HG03060 (cell line): ENCODE measurements around the gene NKD2.

ENCODE experiments used
- ATAC-seq: cut with Tn5 transposase; IDR thresholded peaks from one replicate; pipeline ENCODE4 v1.9.1; 2021; ENCODE audit warnings: low read depth, moderate number of reproducible peaks; ENCODE audit not compliant: unreplicated experiment

Gene NKD2

DNA sequence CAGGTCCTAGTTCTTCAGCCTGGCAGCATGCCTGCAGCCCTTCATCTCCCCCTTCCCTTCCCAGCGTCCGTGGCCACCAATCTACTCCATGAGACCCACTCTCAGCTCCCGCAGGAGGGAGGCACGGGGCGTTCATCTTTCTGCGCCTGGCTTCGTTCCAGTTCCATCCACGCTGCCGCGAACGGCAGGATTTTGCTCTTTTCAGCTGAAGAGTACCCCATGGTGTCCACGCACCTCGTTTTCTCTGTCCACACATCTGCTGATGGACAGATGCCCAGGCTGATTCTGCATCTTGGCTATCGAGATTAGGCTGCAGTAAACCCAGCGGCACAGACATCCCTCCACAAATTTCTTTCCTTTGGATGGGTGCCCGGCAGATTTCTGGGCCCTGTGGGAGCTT is 30.5 kb upstream of the NKD2 start:
- no peak for ATAC-seq

GRCh38 chr5:978693-979092 is 29.9 kb upstream of the NKD2 start:
- no peak for ATAC-seq

DNA sequence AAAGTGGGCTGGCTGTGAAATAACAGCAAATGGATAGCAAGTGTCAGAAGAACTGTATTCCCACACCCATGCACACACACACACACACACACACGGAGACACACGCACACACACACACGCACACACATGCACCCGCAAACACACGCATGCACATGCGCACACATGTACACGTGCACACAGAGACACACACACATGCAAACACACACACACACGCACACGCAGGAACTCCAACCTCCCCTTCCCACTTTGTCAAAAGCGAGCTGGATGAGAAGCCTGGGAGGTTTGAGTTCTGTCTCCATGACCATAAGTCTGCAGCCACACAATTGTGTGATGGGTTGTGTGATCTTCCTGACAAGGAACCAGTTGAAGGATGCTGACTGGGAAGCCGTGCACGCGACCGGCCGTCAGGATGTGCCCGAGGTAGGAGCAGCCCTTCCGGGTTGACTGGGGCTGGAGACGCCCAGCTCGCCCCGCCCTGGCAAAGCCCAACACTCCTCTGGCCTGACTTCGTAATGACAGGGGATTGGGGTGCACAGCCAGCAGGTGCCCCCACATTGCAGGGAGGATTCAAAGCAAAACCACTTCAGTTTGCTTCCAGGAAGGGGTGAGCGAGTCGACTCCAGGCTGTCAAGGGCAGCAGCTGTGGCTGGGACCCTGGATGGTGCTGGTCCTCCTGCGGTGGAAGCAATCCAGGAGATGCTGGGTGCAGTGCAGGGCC is 29.3 kb upstream of the NKD2 start:
- no peak for ATAC-seq

GRCh38 chr5:980001-980588 is 28.5 kb upstream of the NKD2 start:
- no peak for ATAC-seq

DNA sequence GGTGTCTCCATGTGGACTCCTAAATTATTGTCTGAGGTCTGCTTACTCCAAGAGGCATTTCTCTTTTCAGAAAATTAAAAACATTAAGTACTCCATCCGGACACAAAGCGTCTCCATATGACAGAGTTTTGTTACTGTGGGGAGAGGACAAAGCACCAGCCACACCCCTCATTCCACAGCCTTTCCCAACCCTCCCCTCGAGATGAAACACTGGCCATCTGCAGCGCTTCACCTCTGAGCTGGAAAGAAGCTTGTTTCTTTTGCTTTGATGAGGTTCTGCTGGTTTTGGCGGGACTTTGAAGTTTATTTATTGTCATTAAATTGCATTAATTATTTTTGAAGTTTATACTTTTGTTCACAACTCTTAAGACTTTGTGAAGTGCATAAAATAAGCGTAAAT is 27.6 kb upstream of the NKD2 start:
- no peak for ATAC-seq

DNA sequence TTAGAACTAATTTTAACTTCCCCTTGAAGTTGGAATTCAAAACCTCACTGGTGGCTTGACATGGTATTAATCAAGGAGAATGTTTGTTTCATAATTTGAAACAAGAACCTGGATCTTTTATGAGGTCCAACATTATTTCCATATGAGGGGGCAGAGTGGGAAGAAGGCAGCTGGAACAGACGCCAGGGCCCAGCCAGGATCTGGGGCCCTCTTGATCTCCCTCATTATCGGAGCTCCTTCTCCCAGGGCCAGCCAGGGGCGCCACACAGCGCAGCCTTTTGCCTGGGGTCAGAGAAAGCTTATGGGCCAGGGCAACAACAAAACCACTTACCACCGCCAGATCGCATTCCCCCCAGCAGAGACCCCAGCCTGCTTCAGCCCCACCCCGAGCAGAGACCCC is 27.1 kb upstream of the NKD2 start:
- ATAC-seq: no peak

DNA sequence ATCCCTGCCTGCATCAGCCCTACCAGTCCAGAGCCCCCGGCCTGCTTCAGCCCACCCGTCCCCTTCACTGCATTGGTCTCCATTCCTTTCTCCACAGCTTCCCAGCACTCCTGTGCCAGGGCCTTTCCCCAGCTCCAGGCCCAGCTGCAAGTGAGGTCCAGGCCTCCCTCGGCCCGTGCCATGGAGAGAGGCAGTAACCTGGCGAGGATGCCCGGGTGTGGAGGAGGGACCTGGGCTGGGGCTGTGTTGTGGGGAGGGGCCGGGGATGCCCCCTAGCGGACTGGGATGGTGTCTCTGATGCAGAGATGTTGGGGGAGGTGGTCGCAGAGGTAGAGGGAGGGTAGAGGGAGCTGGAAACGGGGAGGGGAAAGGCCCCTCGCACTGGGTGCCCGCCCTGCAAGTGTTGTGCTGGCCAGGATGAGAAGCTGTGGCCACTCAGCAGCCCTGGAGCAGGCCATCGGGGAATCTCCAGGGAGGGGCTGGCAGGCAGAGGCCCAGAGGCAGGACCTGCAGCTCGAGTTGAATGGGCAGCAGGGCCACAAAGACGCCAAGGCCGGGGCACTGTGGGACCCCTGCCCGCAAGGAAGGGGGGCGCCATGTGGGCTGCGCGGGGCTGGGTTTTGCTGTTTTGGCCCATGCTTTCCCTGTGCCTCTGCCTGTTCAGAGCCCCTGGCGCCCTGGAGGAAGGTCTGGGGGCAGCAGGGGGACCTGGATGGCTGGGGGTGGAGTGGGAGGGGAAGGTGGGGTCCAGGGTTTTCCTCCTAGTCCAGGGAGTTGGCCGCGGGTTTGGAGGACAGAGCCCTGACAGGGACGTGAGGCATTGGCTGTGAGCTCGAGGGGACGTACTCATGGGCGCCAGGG is 26.0 kb upstream of the NKD2 start:
- ATAC-seq: no peak

- ATAC-seq: no peak
These were observed 25.4 kb upstream of the NKD2 start for GRCh38 chr5:983238-983524.

- ATAC-seq: no peak
These were observed 25.0 kb upstream of the NKD2 start for GRCh38 chr5:983568-983967.

GRCh38 chr5:984774-985173 is 23.8 kb upstream of the NKD2 start:
- ATAC-seq: no peak

DNA sequence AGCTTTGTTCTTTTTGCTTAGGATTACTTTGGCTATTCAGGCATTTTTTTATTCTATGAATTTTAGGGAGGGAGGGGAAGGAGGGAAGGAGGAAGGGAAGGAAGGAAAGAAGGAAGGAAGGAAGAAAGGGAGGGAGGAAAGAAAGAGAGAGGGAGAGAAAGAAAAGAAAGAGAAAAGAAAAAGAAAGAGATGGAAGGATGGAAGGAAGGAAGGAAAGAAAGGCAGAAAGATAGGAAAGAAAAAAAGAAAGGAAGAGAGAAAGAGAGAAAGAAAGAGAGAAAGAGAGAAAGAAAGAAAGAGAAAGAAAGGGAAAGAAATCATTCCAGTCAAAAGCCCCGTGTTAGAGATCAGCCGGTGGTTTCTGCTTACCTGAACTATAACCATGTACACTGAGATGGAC is 20.8 kb upstream of the NKD2 start:
- no peak for ATAC-seq

GRCh38 chr5:988322-988721 is 20.3 kb upstream of the NKD2 start:
- ATAC-seq: no peak

- ATAC-seq: no peak
These were observed 18.6 kb upstream of the NKD2 start for GRCh38 chr5:989961-990530.

DNA sequence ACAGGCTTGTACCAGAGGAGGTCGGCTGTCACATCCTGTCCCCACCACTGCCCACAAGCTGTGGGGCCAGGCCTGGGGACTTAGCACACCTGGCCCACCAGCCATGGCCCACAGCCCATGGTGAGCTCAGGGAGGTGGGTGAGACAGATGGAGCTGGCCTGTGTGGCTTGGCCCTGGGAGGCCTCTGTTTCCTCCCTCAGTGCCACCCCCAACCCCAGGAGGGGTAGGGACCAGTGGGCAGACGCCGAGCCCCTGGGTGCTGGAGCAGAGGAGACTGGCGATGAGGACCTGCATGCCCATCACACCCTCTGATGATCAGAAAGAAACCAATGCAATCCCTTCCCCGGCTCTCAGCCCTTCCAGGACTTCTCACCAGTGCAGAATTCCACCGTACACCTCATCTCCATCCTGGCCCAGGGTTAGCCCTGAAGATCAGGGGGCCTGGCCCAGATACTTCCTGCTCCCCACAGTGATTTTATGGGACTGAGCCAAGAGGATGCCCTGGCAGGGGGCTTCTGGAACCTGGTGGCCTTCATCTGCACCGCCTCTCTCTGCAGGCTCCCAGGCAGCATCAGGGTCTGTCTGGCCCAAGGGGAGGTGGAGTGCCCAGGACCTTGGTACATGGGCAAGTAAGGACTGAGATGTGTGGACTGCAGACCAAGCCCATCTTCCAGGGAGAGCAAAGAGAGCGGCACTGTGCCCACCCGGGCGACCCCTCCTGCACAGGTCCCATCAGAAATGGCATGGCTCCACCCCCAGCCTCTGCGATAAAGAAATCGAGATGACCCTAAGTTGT is 16.9 kb upstream of the NKD2 start:
- no peak for ATAC-seq

GRCh38 chr5:994272-994607 is 14.4 kb upstream of the NKD2 start:
- no peak for ATAC-seq

DNA sequence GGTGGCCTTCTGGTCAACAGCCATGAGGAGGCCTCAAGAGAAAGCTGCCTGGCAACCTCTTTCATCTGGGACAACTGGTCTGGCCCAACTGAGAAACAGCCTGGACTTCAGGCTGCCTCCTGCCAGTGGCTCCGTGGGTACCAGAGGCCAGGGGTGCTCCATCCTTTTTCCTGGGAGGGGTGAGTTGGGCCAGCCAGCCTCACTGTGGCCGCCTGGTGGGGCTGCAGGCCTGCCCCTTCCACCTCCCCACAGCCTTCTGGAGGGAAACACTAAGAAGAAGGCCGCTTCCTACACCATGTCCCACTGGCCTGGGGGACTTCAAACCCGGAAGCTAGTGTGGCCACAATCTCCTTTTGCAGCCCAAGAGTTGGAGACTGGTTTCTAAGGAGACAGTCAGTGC is 13.8 kb upstream of the NKD2 start:
- no peak for ATAC-seq

DNA sequence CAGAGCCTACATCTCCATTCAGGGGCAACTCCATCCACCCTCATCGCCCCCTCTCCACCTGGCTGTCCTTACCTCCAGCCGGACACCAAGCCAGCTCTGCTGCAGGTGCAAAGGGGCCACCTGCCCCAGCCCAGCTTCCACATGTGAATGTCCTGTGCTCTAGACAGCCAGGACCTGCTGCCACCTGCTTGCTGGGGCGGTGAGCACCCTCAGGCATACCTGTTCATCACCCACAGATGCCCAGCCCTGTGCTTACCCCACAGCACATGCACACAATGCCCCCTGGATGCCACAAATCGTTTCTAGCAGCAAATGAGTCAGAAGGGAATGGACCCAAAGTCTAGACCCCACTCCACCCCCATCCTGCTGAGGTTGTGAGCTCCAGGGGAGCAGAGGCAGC is 13.3 kb upstream of the NKD2 start:
- ATAC-seq: no peak

GRCh38 chr5:997001-997474 is 11.6 kb upstream of the NKD2 start:
- ATAC-seq: no peak

- no peak for ATAC-seq
These were observed 10.9 kb upstream of the NKD2 start for GRCh38 chr5:997711-998110.

GRCh38 chr5:998246-999031 is 10.2 kb upstream of the NKD2 start:
- ATAC-seq: no peak
